ENCODE results near the gene KCTD15. TPM values are rescaled to one million over a fixed set of nuclear protein-coding genes. Genes with fewer than 3 reads are reported as not detected.

Gene KCTD15
- total and polyA plus RNA-seq, 2 of the 4 experiments (the other 2 are of a cell fraction): 16.3 to 19.6 TPM

GRCh38 chr19:33804021-33804799 lies 7.5 kb downstream of the KCTD15 start:
- H3K23ac ChIP-seq (ENCODE audit: low read depth, low read length): no peak overlapping the region
- H3K4me1 ChIP-seq (ENCODE audit: control insufficient read depth, insufficient read depth, low read length): no peaks in the 10 kb centered on the region; the same call in 1 of the 2 replicates
- no peak overlapping the region for H2BK15ac ChIP-seq (ENCODE audit: low read depth, low read length)
- no peaks in the 10 kb centered on the region; the same call in 1 of the 2 replicates for H3K9me1 ChIP-seq (ENCODE audit: insufficient read depth, low read length)
- no peak overlapping the region for H4K5ac ChIP-seq (ENCODE audit: low read depth, low read length)
- H3K14ac ChIP-seq (replicated peaks; ENCODE audit: low read depth, low read length): no peak overlapping the region
- peak; percentile 83 for DNase-seq
- H2BK5ac ChIP-seq (ENCODE audit: low read depth, low read length, poor library complexity, severe bottlenecking): no peak overlapping the region
- no peak overlapping the region for H3K18ac ChIP-seq (ENCODE audit: low read depth, low read length)
- peak; percentile 65 for ATAC-seq (ENCODE audit: low read depth)
- H2BK120ac ChIP-seq (ENCODE audit: low read depth, low read length): no peak overlapping the region
- dilution Hi-C loops (cut with HindIII; ENCODE audit: low sequenced_read_pairs, unreplicated experiment) (no loop called here), in situ Hi-C loops (cut with MboI; ENCODE audit: low sequenced_read_pairs) (no loop called here), intact Hi-C loops (cut with micrococcal nuclease) (no loop called here)
- no peak overlapping the region for H2AK5ac ChIP-seq (ENCODE audit: low read depth, low read length)
- peak overlapping the region; percentile 36 for H2AFZ ChIP-seq (replicated peaks; ENCODE audit: low read length, poor library complexity)
- peak overlapping the region; percentile 79 for H2AK9ac ChIP-seq (replicated peaks; ENCODE audit: low read depth, low read length, poor library complexity)
- no peak overlapping the region for H3K56ac ChIP-seq (ENCODE audit: extremely low read depth, insufficient read depth, low read length)
- ChIA-PET CTCF (no interaction called here), POLR2A (ENCODE audit: unreplicated experiment) (no interaction called here)
- H3K27ac ChIP-seq (ENCODE audit: insufficient read depth, low read length): no peak overlapping the region
- no peak for TF ChIP-seq RAD21 (IDR thresholded peaks at IDR 0.05; ENCODE audit: low read length)
- no peak overlapping the region for H4K91ac ChIP-seq (ENCODE audit: insufficient read depth, low read depth, low read length)
- peaks cover 54% of the 10 kb centered on the region for H3K36me3 ChIP-seq (ENCODE audit: control insufficient read depth, insufficient read depth, low read length)
- no TSS peak for BruUV-seq (replicated peaks)
- peaks cover 0 to 5% of the 10 kb centered on the region in 2 experiments; a peak in 1 of 4 replicates for H3K79me1 ChIP-seq (ENCODE audit: low read depth in 1 of 2, low read length in 2 of 2)
- H3K9me3 ChIP-seq (ENCODE audit: control insufficient read depth, insufficient read depth, low read length): no peaks in the 10 kb centered on the region
- no peak overlapping the region for H4K8ac ChIP-seq (ENCODE audit: low read depth in 2 of 2, low read length in 2 of 2)
- no peak overlapping the region for H2BK20ac ChIP-seq (ENCODE audit: low read depth, low read length)
- no peaks in the 10 kb centered on the region for H3K27me3 ChIP-seq (ENCODE audit: control insufficient read depth, insufficient read depth, low read length)
- H3K4me3 ChIP-seq (ENCODE audit: insufficient read depth, low read depth, low read length): no peak overlapping the region
- 88% methylated on average over 4 of the region's 10 CpGs; no CpG with 5 or more reads in 1 of the 2 experiments for WGBS, 2 experiments (ENCODE audit: extremely low coverage in 2 of 2, insufficient read length in 1 of 2)
- no peak overlapping the region for H3K4me2 ChIP-seq (ENCODE audit: low read depth, low read length)
- no peak overlapping the region for H3K4ac ChIP-seq (ENCODE audit: low read depth, low read length)
- H3K9ac ChIP-seq (ENCODE audit: low read depth, low read length): no peak overlapping the region
- H4K20me1 ChIP-seq (ENCODE audit: insufficient read depth, low read length): 0 out of 2 replicates have a peak, but pooled peaks cover 6% of the 10 kb centered on the region

Data from IMR-90 (cell line).